HG02943 (cell line): ENCODE results near the gene APP.
"Not testable (repeated sequence)": the region's sequence is repeated elsewhere in the genome, so short reads cannot be mapped to it uniquely, and the experiment has no call there.

Experiments used
- ATAC-seq: cut with Tn5 transposase; IDR thresholded peaks from one replicate; pipeline ENCODE4 v1.9.1; 2021; ENCODE audit warnings: mild to moderate bottlenecking, low read depth, moderate library complexity; ENCODE audit not compliant: unreplicated experiment

Gene APP

DNA sequence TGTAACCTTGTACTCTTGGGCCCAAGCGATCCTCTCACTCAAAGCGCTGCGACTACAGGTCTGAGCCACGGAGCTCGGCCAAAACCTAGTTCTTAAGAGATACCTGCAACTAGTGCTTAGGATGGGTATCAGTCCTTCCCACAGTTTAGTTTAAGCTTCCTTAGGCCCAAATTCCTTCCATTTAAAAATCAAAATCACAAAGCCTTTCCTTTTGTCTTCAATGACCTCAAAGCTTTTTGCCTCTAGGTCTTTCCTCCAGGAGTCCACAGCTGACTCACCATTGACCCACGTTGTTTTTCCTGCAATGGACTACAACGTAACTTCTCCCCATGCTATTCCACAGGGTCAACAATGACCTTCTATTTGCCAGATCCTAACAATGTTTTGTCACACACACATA, 64.0 kb downstream of the APP start:
- no peak for ATAC-seq

DNA sequence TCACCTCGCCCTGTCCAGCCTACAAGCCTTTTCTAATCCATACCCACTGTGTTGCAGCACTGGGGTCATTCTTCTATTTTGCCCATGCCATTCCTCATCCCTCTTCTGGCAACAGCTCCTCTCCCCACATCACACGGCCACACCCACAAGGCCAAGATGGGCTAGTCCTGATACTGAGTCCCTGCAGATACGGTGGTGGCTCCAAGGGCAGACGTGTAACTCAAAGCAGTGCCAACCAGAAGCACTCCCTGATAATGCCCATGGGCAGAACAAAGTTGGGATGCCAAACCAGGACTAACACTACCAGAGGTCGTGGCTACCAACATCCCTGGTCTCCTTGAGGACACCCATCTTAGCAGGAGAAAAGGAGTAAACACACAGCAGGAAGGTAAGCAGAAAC, 64.8 kb downstream of the APP start:
- no peak for ATAC-seq

DNA sequence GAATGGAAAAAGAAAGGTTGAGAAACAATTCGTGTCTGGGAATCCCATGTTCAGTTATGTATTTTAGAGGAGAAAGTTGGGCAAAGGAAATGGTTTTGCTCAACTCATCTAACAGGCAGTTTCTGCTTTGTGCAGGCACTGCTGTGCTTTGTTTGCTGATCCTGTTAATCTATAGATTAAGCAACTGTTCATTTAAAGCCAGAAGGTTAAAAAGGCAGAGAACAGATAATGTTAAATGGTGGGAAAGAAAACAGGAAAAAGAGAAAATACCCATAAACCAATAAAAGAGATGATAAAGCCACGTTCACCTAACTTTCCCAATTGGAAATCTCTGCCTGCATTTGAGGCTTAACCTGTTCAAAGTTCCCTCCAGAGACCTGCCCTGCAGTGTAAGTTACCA, 70.0 kb downstream of the APP start:
- ATAC-seq: no peak

DNA sequence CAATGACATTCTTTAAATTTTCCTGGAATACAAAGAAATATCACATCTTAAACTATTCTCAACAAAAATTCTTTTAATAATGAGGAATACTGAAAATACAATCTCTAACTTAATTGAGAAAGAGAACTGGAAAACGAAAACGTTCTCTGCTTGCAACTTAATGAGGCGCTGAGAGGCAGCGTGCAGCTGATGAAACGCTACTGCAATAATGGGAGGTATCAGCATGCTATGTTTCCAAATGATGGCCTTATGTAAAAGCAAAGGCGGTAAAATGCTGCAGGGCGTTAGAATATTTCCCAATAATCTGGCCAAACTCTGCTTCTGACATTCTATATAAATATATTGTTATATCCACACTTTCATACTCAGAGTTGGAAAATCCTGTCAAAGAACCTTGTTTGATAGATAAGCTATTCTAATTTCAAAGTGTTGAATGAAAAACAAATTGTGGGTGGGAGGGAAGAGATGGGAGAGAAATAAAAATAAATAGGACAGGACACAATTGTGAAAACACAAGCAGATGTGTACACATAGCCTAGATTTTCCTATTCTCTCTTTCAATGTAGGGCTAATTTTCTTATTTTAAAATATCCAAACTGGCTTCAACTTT, 70.9 kb downstream of the APP start:
- ATAC-seq: no peak

DNA sequence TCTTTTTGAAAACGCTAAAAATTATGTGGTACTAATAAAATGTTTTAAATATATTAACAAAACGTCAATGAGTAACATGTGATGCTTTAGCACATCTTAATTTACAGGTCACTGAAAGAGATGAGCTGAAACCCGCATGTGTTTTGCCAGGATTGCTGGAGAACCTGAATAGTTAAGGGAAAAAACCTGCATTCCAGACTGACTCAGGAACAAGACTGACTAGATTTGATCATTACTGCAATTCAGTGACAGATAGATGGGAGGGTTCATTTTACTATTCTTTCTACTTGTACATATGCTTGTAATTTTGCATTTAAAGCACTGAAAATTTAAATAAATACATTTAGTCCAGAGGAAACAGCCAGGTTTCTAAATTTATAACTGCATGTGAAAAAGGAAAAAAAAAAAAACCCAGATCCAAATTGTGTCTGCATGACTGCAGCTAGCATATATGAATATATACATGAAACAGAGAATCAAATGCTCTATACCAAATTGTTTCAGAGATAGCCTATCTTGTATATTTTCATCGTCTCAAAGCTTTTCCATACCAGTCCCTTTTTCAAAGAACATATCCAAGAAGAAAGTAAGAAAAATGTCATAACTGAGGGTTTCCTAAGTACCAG, 71.7 kb downstream of the APP start:
- no peak for ATAC-seq

DNA sequence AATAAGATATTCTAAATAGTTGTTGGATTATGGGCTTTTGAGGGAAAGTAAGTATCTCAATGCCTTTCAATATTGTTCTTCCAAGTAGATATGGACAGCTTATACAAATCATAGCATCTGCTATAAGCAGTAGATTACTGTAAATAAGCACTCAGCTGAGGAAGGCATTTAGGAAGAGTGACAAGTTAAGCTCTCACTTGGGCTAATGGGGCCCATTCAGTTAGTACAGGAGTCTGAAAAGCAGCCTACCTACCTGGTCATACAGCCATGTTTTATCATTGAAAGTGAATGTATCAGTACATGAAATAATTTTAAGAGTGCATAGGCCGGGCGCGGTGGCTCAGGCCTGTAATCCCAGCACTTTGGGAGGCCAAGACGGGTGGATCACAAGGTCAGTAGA, 73.1 kb downstream of the APP start:
- no peak for ATAC-seq

DNA sequence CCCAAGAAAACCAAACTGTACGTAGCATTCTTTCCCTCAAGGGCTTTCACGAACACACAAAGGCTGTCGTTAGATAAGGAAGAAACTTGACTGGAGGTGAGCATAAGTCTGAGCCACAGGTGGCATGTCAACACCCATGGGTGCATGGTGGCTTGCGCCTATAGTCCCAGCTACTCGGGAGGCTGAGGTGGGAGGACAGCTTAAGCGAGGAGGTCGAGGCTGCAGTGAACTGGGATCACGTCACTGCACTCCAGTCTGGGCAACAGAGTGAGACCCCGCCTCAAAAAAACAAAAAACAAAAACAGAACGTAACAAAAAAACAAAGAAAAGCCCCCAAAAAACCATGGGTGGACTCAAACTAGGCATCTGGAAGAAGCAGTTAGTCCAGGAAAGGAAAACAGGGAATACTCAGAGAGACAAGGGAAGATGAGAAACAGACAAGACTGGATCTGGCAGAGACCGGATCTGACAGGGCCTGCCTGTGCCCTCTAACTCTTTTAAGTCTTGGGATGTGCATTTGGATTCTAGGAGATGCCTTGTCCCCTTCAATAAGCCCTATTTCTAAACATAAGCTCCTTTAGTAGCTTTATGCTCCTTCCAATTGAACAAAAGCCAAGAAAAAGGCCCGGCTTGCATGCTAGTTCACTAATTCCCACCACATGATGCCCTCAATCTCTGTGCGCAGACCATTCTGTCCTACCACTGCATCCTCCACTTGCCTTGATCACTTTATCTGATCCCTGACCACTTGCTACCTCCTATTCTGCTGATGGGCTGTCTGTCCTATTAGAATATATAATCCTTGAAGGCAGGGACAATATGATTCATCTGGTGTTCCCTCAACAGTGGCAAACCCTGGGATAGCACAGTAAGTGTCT, 73.8 kb downstream of the APP start:
- no peak for ATAC-seq

DNA sequence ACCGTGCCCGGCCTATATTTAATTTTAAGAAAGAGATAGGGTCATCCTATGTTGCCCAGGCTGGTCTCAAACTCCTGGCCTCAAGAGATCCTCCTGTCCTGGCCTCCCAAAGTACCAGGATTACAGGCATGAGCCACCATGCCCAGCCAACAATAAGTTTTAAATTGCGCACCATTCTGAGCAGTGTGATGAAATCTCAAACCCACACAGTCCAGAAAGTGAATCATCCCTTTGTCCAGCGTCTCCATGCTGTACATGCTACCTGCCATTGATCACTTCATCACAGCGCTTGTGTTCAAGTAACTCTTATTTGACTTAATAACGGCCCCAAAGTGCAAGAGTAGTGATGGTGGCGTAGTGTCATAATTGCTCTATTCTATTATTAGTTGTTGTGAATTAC, 75.4 kb downstream of the APP start:
- ATAC-seq: no peak

DNA sequence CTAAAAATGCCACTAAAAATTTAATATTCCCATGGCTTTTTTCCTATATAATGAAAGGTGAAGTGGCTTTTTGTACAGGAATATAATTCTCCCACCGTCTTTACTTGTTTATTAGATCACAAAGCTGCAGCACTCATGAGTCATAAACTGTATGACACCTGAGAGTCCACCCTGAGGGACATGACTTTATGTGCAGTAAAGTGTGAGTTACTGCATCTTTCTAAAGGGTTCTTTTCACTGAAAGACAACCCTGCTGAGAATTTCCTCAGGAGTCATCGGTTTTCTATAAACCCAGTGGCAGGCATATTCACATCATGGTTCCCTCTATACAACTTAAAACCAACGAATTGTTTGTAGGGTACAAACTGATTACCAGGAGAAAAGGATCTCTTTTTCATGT, 77.4 kb downstream of the APP start:
- no peak for ATAC-seq

DNA sequence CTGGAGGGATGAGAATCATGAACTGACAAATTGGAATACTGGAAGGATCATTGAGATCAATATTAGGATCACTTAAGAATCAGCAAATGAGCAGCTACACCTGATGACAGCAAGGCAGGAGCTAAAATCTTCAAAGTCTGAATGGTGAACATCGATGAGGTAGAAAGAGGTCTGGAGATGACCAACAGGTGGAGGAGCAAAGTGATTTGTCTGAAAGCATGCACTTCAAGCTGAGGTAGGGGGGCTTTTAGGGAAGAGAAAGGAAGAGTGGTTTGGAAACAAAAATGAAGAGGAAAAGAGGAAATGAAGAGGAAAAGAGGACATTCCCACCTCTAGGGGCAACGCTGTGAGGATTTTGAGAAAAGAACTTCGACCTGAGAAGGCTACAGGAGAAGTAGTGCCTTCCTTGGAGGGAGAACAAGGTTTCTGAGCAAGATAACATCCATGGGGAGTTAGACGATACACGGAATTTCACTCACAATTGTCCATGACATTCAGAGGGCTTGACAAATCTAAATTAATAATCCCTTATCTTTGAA, 79.0 kb downstream of the APP start:
- ATAC-seq: no peak

DNA sequence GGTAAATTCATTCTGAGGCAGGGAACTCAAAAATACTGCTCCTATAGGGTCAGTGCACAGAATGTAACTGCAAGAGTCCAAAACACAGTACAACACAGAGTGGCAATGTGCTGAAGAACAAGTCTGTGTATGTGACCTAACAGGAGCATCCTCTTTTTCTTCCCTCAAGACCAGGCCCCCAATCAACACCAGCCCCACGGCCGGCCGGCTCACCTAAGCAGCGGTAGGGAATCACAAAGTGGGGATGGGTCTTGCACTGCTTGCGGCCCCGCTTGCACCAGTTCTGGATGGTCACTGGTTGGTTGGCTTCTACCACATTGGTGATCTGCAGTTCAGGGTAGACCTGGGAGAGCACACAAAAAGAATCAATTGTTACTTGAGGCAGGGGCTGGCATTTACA, 80.8 kb downstream of the APP start:
- ATAC-seq: no peak

DNA sequence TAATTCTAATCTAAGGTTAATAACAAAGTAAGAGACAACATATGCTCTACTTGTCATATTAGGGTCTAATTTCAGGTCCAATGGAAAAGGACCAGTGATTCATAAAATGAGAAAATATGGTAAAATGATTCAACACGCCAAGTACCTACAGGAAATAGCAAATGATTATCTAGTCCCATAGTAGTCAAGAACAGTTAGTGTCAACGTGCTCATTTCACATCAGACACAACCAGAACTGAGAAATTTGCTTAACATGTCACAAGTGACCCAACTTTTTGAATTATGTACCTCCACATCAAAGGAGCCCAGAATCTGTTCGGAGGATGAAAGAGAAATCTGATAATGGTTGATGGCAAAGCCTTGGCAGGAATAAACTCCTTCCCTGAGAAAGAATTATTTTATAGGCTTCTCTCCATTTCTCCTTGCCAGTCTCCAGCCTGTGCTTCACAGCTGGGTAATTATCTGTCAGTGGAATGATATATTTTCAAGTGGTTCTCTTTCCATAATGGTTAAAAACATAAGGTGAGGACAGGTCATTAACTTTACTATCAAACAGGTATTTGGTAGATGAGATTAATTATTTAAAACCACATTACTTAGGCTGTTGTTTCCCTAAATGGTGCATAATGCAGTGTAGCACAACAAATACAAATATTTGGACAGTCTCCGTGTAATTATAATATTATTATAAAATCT, 83.2 kb downstream of the APP start:
- no peak for ATAC-seq

DNA sequence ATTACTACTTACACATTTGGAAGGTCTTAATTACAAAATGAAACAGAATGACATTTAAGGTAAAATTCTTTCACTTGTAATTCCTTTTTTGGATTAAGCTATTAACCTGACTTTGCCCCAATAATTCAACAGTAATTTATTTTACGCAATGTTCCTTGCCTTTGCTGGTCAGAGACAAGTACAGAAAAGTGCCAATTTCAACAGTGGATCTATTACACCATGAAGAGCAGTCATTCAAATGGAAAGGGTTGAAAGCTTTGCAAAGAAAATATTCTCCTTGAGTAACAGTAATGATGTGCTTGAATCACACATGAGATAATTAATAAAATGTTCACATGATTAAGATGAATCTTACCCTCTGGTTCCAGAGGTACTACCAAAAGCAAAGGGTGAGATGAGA, 84.7 kb downstream of the APP start:
- no peak for ATAC-seq

DNA sequence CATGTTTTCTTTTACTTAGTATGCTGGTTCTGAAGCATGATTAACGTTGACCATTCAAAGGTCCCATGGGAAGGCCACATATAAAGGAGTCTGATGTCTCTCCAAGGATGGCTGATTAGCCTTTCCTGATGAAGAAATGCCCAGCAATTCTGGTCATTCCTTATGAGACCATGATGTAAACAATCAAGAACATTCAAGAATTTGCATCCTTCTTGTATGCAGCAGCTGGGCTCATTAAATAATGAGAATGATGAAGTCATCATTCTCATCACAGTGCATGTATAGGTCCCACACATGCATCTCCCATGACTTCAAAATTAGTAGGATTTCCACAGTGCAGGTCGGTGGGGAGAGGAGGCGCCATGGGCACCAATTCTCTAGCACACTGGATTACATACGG, 85.4 kb downstream of the APP start:
- no peak for ATAC-seq

DNA sequence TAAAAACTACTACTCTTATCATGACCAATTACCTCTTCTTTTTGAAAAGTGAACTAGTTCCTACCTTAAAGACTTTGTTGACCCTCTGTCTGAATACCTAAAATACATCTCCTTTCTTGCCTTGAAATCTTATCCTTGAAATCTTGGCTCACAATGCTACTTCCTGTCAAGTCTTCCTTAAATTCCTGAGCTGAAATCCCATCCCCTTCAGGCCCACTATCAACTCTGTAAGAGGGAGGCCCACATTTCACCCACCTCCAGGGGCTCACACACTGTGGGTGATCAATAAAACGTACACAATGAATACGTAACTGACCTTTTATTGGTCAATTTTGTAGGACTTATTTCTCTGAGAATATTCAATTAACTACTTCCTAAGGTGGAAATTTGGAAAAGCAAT, 88.0 kb downstream of the APP start:
- ATAC-seq: no peak

DNA sequence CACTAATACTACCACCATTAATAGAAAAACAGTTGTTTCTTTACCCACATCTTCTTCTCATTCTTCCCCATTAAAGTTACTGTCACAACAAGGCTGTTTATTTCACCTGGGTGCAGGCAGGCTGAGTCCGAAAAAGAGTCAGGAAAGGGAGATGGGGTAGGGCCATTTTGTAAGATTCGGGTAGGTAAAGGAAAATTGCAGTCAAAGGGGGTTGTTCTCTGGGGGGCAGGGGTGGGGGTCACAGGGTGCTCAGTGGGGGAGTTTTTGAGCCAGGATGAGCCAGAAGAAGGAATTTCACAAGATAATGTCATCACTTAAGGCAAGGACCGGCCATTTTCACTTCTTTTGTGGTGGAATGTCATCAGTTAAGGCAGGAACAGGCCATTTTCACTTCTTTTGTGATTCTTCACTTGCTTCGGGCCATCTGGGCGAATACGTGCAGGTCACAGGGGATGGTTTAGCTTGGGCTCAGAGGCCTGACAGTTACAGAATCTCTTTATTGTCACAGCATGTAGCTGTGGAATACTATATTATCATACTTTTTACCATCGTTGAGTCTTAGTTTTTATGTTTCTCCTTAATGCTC, 89.3 kb downstream of the APP start:
- not testable (repeated sequence) for ATAC-seq

DNA sequence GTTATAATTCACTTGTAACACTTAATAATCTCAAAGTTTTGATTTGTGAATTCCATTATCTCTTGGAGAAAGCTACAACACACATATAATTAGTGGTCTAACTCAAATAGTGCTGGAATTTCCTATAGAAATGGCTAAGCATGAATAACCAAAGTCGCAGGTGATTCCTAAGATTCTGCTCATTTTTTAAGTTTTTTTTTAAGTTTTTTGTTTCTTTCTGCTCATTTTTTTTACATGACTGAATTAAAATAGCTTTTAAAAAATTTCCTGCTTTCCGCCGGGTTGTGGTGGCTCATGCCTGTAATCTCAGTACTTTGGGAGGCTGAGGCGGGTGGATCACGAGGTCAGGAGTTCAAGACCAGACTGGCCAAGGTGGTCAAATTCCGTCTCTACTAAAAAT, 90.4 kb downstream of the APP start:
- no peak for ATAC-seq

DNA sequence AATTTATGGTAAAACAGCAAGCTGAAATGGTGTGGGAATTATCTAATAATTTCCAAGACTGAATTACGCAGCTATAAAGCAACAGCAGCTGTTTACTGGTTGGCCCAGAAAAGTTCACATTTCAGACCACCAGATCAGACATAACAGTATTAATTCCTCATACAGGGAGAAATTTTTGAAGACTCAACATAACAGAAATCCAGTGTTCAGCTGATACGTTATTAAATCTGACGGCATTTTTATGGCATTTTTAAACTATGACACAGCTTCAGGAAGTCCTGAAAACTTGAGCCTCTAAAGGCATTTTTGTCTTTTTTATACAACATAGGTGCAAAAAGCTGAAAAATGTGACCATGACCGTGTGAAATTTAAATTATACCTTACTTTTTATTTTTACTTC, 91.2 kb downstream of the APP start:
- no peak for ATAC-seq

DNA sequence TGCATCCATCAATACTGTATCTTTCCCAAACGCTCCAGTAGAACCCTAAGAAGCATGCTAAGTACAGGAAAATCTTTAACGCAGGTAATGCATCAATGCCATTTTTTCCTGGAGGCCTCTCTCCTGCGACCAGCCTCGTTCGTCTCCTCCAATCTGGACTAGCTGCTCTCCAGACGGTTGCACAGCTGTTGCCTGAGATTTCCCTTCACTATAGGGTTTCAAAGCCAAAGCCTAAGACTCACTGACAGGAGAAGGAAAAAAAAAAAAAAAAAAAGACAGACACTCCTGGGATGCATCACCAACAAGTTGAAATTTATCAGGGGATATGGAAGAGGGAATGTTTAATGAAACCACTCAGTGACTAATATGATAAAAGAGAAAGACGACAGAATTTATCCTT, 93.0 kb downstream of the APP start:
- ATAC-seq: no peak
